Uterus (tissue), 2 donors: Measurements from ENCODE around the gene FSD2.

Experiments used
- POLR2A ChIP-seq, 2 donors: fragments of 450-650 bp; IDR thresholded peaks; one replicate each; pipeline ENCODE4 v1.6.1; 2016; ENCODE audit warnings: antibody characterized with exemption in 2 of 2, mild to moderate bottlenecking in 1 of 2, moderate library complexity in 1 of 2
- TF ChIP-seq, protein P1 (sequence below), 4 experiments: fragments of 200-600 bp in 2 of 4; fragments of 450-650 bp in 2 of 4; sonication (generic) in 2 of 4; IDR thresholded peaks; one replicate each; pipeline ENCODE4 v1.5.1; 2016 to 2019; ENCODE audit warnings: antibody characterized with exemption in 4 of 4, mild to moderate bottlenecking in 2 of 4, moderate library complexity in 1 of 4

DNA sequence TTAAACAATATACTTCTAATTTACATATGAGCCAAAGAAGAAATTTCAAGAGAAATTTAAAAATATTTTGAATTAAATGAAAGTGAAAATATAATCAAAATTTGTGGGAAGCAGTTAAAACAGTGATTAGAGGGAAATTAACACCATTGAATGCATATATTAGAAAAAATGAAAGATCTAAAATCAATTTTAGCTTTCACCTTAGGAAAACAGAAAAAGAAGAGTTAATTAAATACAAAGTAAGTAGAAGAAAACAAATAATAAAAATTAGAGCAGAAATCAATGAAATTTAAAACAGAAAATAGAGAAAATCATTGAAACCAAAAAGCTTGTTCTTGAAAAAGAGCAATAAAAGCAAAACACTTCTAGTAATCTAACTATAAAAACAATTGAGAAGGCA, 57.6 kb downstream of the FSD2 start:
- TF ChIP-seq, protein P1, sequence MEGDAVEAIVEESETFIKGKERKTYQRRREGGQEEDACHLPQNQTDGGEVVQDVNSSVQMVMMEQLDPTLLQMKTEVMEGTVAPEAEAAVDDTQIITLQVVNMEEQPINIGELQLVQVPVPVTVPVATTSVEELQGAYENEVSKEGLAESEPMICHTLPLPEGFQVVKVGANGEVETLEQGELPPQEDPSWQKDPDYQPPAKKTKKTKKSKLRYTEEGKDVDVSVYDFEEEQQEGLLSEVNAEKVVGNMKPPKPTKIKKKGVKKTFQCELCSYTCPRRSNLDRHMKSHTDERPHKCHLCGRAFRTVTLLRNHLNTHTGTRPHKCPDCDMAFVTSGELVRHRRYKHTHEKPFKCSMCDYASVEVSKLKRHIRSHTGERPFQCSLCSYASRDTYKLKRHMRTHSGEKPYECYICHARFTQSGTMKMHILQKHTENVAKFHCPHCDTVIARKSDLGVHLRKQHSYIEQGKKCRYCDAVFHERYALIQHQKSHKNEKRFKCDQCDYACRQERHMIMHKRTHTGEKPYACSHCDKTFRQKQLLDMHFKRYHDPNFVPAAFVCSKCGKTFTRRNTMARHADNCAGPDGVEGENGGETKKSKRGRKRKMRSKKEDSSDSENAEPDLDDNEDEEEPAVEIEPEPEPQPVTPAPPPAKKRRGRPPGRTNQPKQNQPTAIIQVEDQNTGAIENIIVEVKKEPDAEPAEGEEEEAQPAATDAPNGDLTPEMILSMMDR (IDR thresholded peaks at IDR 0.05) = no peak
- TF ChIP-seq POLR2A (IDR thresholded peaks at IDR 0.05) = no peak
